Natural killer cell (primary cell): ENCODE measurements around the gene IL20. TPM values are rescaled to one million over a fixed set of nuclear protein-coding genes. Genes with fewer than 3 reads are reported as not detected.

Experiments
- ATAC-seq, 3 donors: fragments of 150-1000 bp in 2 of 3; fragments of 200-7000 bp in 1 of 3; cut with Tn5 transposase; 1 replicate in 1 of 3; 2 replicates in 2 of 3; pipeline ENCODE4 v1.10.0; 2021; ENCODE audit warnings: mild to moderate bottlenecking in 2 of 3, moderate library complexity in 2 of 3
- DNase-seq, 2 donors: peaks; one replicate each; pipeline versions ENCODE4 v3.0.0 to v3.0.0-alpha.2; 2013 to 2021; ENCODE audit warnings: mixed read lengths in 1 of 2
- H3K27ac ChIP-seq: one replicate; pipeline ENCODE4 v1.5.1; 2013; ENCODE audit warnings: mild to moderate bottlenecking, low read length
- H3K27me3 ChIP-seq: one replicate; pipeline ENCODE4 v1.6.1; 2013; ENCODE audit warnings: low read length; ENCODE audit not compliant: control insufficient read depth, insufficient read depth
- H3K36me3 ChIP-seq: one replicate; pipeline ENCODE4 v1.6.1; 2013; ENCODE audit warnings: low read length; ENCODE audit not compliant: control insufficient read depth, insufficient read depth
- H3K4me1 ChIP-seq: one replicate; pipeline ENCODE4 v1.6.1; 2013; ENCODE audit warnings: low read length; ENCODE audit not compliant: control insufficient read depth, insufficient read depth
- H3K4me3 ChIP-seq: one replicate; pipeline ENCODE4 v1.5.1; 2013; ENCODE audit warnings: low read length
- H3K9me3 ChIP-seq: one replicate; pipeline ENCODE4 v1.6.1; 2013; ENCODE audit warnings: low read length; ENCODE audit not compliant: control insufficient read depth, insufficient read depth
- H3K27ac Mint-ChIP-seq, 2 donors: one replicate each; pipeline ENCODE4 v1.8.0; 2022; ENCODE audit warnings: mild to moderate bottlenecking in 2 of 2, mixed read lengths in 2 of 2, moderate library complexity in 1 of 2
- H3K27me3 Mint-ChIP-seq, 2 donors: one replicate each; pipeline ENCODE4 v1.8.0; 2022; ENCODE audit warnings: low read depth in 2 of 2, mixed read lengths in 2 of 2
- H3K36me3 Mint-ChIP-seq: one replicate; pipeline ENCODE4 v1.8.0; 2022; ENCODE audit warnings: mixed read lengths
- H3K4me1 Mint-ChIP-seq, 2 donors: one replicate each; pipeline ENCODE4 v1.8.0; 2022; ENCODE audit warnings: mixed read lengths in 2 of 2
- H3K4me3 Mint-ChIP-seq: one replicate; pipeline ENCODE4 v1.8.0; 2022; ENCODE audit warnings: mild to moderate bottlenecking, moderate library complexity, mixed read lengths
- H3K9me3 Mint-ChIP-seq, 2 donors: one replicate each; pipeline ENCODE4 v1.8.0; 2022; ENCODE audit warnings: mixed read lengths in 2 of 2
- WGBS: methylation state at CpG from one replicate; pipeline ENCODE4 v1.1.7; 2013; ENCODE audit warnings: missing lambda C conversion rate; ENCODE audit not compliant: insufficient coverage; 5-methylcytosine and 5-hydroxymethylcytosine counted together
- intact Hi-C: fragments of 100-400 bp; cut with micrococcal nuclease; formaldehyde crosslinking; loops from one replicate; pipeline ENCODE4 v1.14.2; 2022
- total RNA-seq, 4 donors: library from RNA; stranded (reverse); fragments of 120-200 nt in 1 of 4; gene quantifications; one replicate each; pipeline versions ENCODE4 v1.2.3 to v1.2.4, GENCODE V29; 2013 to 2022
- TF ChIP-seq, protein P1 (sequence below): fragments of 200-600 bp; IDR thresholded peaks from one replicate; pipeline ENCODE4 v1.8.0; 2022; ENCODE audit warnings: antibody characterized with exemption

Gene IL20, protein sequence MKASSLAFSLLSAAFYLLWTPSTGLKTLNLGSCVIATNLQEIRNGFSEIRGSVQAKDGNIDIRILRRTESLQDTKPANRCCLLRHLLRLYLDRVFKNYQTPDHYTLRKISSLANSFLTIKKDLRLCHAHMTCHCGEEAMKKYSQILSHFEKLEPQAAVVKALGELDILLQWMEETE
- not detected for total RNA-seq
- not detected for total RNA-seq (2013)

DNA sequence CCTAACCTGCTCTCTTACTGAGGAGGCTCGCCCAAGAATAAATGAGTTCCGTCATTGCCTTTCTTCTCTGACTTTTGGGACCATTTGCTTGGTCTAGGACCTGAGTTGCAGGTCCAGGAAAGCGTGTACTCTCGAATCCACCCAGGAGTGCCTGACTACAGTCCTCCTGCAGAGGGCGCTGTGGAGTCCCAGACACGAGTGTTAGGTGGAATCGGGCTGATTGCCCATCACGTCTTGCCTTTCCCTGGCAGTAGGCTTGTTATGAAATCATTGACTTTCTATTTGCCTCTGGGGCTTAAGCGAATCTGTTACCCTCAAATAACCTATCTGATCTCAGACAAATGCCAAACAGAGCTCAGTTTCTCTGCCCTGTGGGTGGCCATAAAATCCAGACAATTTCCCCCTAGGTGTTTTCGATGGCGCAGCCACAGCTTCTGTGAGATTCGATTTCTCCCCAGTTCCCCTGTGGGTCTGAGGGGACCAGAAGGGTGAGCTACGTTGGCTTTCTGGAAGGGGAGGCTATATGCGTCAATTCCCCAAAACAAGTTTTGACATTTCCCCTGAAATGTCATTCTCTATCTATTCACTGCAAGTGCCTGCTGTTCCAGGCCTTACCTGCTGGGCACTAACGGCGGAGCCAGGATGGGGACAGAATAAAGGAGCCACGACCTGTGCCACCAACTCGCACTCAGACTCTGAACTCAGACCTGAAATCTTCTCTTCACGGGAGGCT is at the start of gene IL20:
IL20 (plus strand) TSS at position 685 of the 733 bp plus-strand sequence. CDS start 230 bp downstream, outside the sequence.
- Mint-ChIP-seq H3K27me3 (peaks cover 23 to 48% of the 10 kb centered on the region in 2 donors), H3K4me3 (no peak within 1 kb of the TSS), H3K4me1 (peaks cover 0 to 6% of the 10 kb centered on the region in 2 donors), H3K27ac (no peak within 1 kb of the TSS), H3K36me3 (no peaks in the 10 kb centered on the region), H3K9me3 (no peaks in the 10 kb centered on the region)
- H3K9me3 ChIP-seq = no peaks in the 10 kb centered on the region
- no peaks in the 10 kb centered on the region for H3K36me3 ChIP-seq
- intact Hi-C loops = loop anchor here (1.0 kb wide), 3 partner anchors 47 to 117 kb away; no protein-coding TSS in a partner anchor
- no peak within 1 kb of the TSS for H3K27ac ChIP-seq
- no peaks in the 10 kb centered on the region for H3K4me1 ChIP-seq
- no peak within 1 kb of the TSS for H3K4me3 ChIP-seq
- DNase-seq (peak; percentile 79 to 93), ATAC-seq (peak; percentile 84 to 96 (median 95))
- no peaks in the 10 kb centered on the region for H3K27me3 ChIP-seq
- 59% methylated on average over 19 of the region's 19 CpGs for WGBS
- TF ChIP-seq, protein P1, sequence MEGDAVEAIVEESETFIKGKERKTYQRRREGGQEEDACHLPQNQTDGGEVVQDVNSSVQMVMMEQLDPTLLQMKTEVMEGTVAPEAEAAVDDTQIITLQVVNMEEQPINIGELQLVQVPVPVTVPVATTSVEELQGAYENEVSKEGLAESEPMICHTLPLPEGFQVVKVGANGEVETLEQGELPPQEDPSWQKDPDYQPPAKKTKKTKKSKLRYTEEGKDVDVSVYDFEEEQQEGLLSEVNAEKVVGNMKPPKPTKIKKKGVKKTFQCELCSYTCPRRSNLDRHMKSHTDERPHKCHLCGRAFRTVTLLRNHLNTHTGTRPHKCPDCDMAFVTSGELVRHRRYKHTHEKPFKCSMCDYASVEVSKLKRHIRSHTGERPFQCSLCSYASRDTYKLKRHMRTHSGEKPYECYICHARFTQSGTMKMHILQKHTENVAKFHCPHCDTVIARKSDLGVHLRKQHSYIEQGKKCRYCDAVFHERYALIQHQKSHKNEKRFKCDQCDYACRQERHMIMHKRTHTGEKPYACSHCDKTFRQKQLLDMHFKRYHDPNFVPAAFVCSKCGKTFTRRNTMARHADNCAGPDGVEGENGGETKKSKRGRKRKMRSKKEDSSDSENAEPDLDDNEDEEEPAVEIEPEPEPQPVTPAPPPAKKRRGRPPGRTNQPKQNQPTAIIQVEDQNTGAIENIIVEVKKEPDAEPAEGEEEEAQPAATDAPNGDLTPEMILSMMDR = peak; percentile 94

DNA sequence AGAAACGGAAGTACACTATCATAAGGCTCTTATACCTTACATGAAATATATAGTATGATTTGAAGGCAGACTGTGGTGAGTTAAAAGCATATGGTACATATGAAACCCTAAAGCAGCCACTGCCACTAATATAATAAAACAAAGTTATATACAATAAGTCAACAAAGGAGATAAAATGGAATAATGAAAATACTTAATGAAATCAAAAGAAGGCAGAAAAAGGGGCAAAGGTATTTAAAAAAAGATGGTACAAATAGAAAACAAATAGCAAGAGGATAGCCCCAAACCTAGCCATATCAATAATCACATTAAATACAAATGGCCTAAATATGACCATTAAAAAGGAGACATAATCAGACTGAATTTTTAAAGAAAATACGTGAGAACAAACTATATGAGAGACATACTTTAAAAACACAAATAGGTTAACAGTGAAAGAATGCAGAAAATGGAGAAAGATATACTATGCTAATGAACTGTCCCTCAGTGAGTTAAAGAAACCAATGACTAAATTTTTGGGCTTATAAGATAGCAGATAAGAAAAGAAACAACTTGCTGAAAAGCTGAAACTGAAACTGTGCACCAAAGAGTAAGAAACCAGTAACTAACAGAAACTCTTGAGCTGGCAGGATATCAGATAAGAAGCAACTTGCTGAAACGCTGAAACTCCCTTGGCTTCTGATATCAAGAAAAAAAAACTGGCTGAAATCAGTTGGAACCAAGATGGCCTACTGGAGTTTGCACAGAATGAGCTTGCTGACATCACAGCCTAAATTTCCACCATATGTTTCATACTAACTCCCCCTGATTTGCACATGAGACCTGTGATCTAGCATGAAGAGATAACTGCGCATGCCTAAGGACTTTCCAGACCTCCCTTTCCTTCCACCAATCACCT is 48.8 kb upstream of the IL20 start:
- Histone ChIP-seq H3K9me3 (peaks cover 4% of the 10 kb centered on the region), H3K27ac (peak overlapping the region; percentile 32), H3K27me3 (no peaks in the 10 kb centered on the region), H3K4me3 (no peak overlapping the region), H3K36me3 (no peaks in the 10 kb centered on the region), H3K4me1 (peaks cover 3% of the 10 kb centered on the region)
- WGBS = 36% methylated on average over 2 of the region's 4 CpGs
- Mint-ChIP-seq H3K4me1 (peaks cover 14 to 17% of the 10 kb centered on the region in 2 donors), H3K9me3 (peaks cover 0 to 2% of the 10 kb centered on the region in 2 donors), H3K27me3 (peaks cover 0 to 7% of the 10 kb centered on the region in 2 donors), H3K4me3 (no peak overlapping the region), H3K27ac (peak overlapping the region; percentile 9 to 13), H3K36me3 (no peaks in the 10 kb centered on the region)
- TF ChIP-seq, protein P1 = no peak
- intact Hi-C loops = no loop called here
- ATAC-seq (peak; percentile 57 to 70 (median 66)), DNase-seq (peak in 1 of 2 donors; percentile 77)

DNA sequence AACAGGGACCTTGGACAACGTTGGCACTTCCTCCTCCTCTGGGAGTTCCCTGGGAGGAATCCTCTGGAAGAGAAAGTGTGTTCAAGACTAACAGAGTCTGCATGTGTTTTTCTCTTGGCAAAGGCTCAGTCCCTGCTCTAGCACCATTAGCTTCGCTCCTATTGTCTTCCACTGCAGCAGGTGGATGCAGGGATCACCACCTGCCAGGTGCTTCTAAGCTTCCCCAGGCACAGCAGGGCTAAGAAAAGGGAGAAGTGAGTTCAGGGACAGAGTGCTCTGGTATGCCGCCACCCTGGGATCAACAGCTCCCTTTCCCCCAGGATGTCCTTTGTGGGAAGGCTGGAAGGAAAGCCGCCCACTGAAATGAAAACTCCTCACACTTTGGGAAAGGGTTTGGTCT is 43.9 kb upstream of the IL20 start:
- WGBS = 87% methylated on average over 3 of the region's 4 CpGs
- H3K27me3 ChIP-seq = no peaks in the 10 kb centered on the region
- Mint-ChIP-seq H3K9me3 (no peaks in the 10 kb centered on the region), H3K4me1 (peaks cover 10 to 16% of the 10 kb centered on the region in 2 donors), H3K36me3 (no peaks in the 10 kb centered on the region), H3K27me3 (peaks cover 0 to 4% of the 10 kb centered on the region in 2 donors), H3K4me3 (no peak overlapping the region), H3K27ac (no peak overlapping the region)
- DNase-seq (no peak), ATAC-seq (no peak)
- intact Hi-C loops = no loop called here
- H3K4me3 ChIP-seq = no peak overlapping the region
- TF ChIP-seq, protein P1 = no peak
- H3K36me3 ChIP-seq = no peaks in the 10 kb centered on the region
- no peaks in the 10 kb centered on the region for H3K9me3 ChIP-seq
- peaks cover 8% of the 10 kb centered on the region for H3K4me1 ChIP-seq
- no peak overlapping the region for H3K27ac ChIP-seq
